Type B pancreatic cell (in vitro differentiated cells): ENCODE data around the gene CBL. TPM values are rescaled to one million over a fixed set of nuclear protein-coding genes. Genes with fewer than 3 reads are reported as not detected.

Experiments used
- DNase-seq: peaks from one replicate; pipeline ENCODE4 v3.0.0; 2021; ENCODE audit warnings: mixed read lengths; ENCODE audit not compliant: unreplicated experiment; ENCODE audit errors: extremely low spot score
- H3K27ac Mint-ChIP-seq: 2 replicates; pipeline ENCODE4 v1.8.0; 2021; ENCODE audit warnings: mild to moderate bottlenecking, mixed read lengths
- H3K27me3 Mint-ChIP-seq: 2 replicates; pipeline ENCODE4 v1.8.0; 2021; ENCODE audit warnings: mixed read lengths
- H3K36me3 Mint-ChIP-seq: 2 replicates; pipeline ENCODE4 v1.8.0; 2021; ENCODE audit warnings: mixed read lengths
- H3K4me1 Mint-ChIP-seq: one replicate; pipeline ENCODE4 v1.8.0; 2021; ENCODE audit warnings: mixed read lengths; ENCODE audit not compliant: unreplicated experiment
- H3K4me3 Mint-ChIP-seq: 2 replicates; pipeline ENCODE4 v1.8.0; 2021; ENCODE audit warnings: mild to moderate bottlenecking, mixed read lengths
- H3K9me3 Mint-ChIP-seq: 2 replicates; pipeline ENCODE4 v1.8.0; 2021; ENCODE audit warnings: mixed read lengths
- CTCF ChIP-seq: fragments of 200-600 bp; sonication (generic); conservative IDR thresholded peaks from 2 replicates; pipeline ENCODE4 v1.5.0; 2021; ENCODE audit warnings: antibody characterized with exemption, mild to moderate bottlenecking
- total RNA-seq: library from RNA; stranded (reverse); gene quantifications from 2 replicates; pipeline ENCODE4 v1.2.1, GENCODE V29; 2021; ENCODE audit warnings: low replicate concordance

CBL gene
- total RNA-seq, 1 donor from 2014 or later = 21.1 TPM

DNA sequence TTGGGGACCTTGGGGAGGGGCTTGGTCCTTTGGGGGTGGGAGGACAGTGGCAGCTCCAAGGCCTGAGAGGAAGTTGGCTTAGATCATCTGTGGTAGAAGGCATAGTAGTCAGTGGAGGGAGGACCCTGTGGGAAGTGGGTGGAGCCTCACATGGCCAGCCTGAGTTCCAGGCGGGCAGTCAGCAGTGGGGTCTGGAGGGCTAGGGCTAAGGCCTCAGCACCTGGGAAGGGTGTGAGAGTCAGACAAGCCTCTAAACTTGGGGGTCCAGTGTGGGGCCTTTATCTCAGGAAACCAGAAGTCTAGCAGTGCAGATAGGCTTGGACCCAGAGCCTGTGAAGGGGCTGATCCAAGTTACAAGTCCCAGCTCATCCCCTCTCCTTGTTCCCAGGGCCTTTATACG, 33.6 kb upstream of the CBL start:
- H3K4me3 Mint-ChIP-seq = no peak overlapping the region
- peaks cover 14% of the 10 kb centered on the region for H3K4me1 Mint-ChIP-seq
- no peak for DNase-seq
- no peaks in the 10 kb centered on the region for H3K27me3 Mint-ChIP-seq
- no peak for TF ChIP-seq CTCF
- H3K36me3 Mint-ChIP-seq = no peaks in the 10 kb centered on the region
- H3K9me3 Mint-ChIP-seq = no peaks in the 10 kb centered on the region
- no peak overlapping the region for H3K27ac Mint-ChIP-seq

GRCh38 chr11:119173453-119173852, 32.7 kb upstream of the CBL start:
- TF ChIP-seq CTCF = no peak
- Mint-ChIP-seq H3K27me3 (no peaks in the 10 kb centered on the region), H3K36me3 (no peaks in the 10 kb centered on the region), H3K9me3 (no peaks in the 10 kb centered on the region), H3K4me1 (peaks cover 17% of the 10 kb centered on the region), H3K27ac (no peak overlapping the region), H3K4me3 (no peak overlapping the region)
- no peak for DNase-seq

GRCh38 chr11:119175493-119176077, 30.6 kb upstream of the CBL start:
- Mint-ChIP-seq H3K4me3 (no peak overlapping the region), H3K9me3 (no peaks in the 10 kb centered on the region), H3K27me3 (no peaks in the 10 kb centered on the region), H3K27ac (no peak overlapping the region), H3K36me3 (no peaks in the 10 kb centered on the region), H3K4me1 (peaks cover 11% of the 10 kb centered on the region)
- no peak for DNase-seq
- TF ChIP-seq CTCF = no peak

DNA sequence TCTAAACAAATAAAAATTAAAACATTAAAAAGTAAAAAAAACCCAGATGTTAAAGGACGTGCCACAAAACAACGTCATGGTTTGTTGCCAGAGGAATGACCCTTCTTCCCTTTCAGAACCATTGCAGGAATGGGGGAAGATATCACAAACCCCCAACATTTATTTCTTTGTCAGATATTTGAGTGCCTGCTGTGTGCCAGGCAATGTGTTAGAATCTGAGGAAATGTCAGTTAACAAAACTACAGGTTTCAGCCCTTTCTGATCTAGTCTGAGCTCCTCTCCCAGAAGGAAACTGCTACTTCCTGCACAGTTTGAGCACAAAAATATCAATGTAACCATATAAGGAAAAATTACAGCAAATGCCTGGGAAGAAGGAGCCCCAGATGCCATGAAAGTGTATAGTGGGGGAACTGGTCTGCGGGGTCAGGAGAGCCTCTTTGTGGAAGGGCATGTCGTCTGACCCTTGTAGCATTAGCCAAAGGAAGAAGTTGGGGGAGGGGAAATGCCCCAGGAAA, 27.9 kb upstream of the CBL start:
- no peaks in the 10 kb centered on the region for H3K36me3 Mint-ChIP-seq
- no peak for TF ChIP-seq CTCF
- H3K4me3 Mint-ChIP-seq = no peak overlapping the region
- DNase-seq = no peak
- no peaks in the 10 kb centered on the region for H3K27me3 Mint-ChIP-seq
- no peaks in the 10 kb centered on the region for H3K9me3 Mint-ChIP-seq
- H3K27ac Mint-ChIP-seq = no peak overlapping the region
- peaks cover 11% of the 10 kb centered on the region for H3K4me1 Mint-ChIP-seq

- no peak overlapping the region for H3K4me3 Mint-ChIP-seq
- no peak overlapping the region for H3K27ac Mint-ChIP-seq
- H3K36me3 Mint-ChIP-seq = no peaks in the 10 kb centered on the region
- no peaks in the 10 kb centered on the region for H3K27me3 Mint-ChIP-seq
- H3K9me3 Mint-ChIP-seq = no peaks in the 10 kb centered on the region
- TF ChIP-seq CTCF = no peak
- H3K4me1 Mint-ChIP-seq = peaks cover 11% of the 10 kb centered on the region
- DNase-seq = no peak
Observed at GRCh38 chr11:119179342-119179741, 26.8 kb upstream of the CBL start.
